Ectodermal cell (in vitro differentiated cells): ENCODE measurements around the gene FAM236A.
"Not testable (repeated sequence)": the region's sequence is repeated elsewhere in the genome, so short reads cannot be mapped to it uniquely, and the experiment has no call there.

Experiments used
- H3K27ac ChIP-seq: 2 replicates; pipeline ENCODE4 v1.7.0; 2013; ENCODE audit warnings: mild to moderate bottlenecking, low read depth, low read length; ENCODE audit not compliant: insufficient read depth, poor library complexity, severe bottlenecking
- H3K27me3 ChIP-seq: 2 replicates; pipeline ENCODE4 v1.7.0; 2013; ENCODE audit warnings: mild to moderate bottlenecking, low read length; ENCODE audit not compliant: insufficient read depth, control insufficient read depth, poor library complexity, severe bottlenecking
- H3K36me3 ChIP-seq: one replicate; pipeline ENCODE4 v1.7.0; 2013; ENCODE audit warnings: low read length; ENCODE audit not compliant: control insufficient read depth, insufficient read depth
- H3K4me1 ChIP-seq: one replicate; pipeline ENCODE4 v1.7.0; 2013; ENCODE audit warnings: low read length; ENCODE audit not compliant: control insufficient read depth, insufficient read depth
- H3K4me3 ChIP-seq: 2 replicates; pipeline ENCODE4 v1.7.0; 2013; ENCODE audit warnings: low read depth, low read length, control low read depth; ENCODE audit not compliant: insufficient read depth
- H3K9me3 ChIP-seq: 2 replicates; pipeline ENCODE4 v1.7.0; 2013; ENCODE audit warnings: mild to moderate bottlenecking, low read length, moderate library complexity; ENCODE audit not compliant: control insufficient read depth
- WGBS, 2 experiments: methylation state at CpG; one replicate each; pipeline ENCODE4 v1.1.7; 2013; ENCODE audit warnings: missing lambda C conversion rate in 2 of 2; 5-methylcytosine and 5-hydroxymethylcytosine counted together

FAM236A gene

GRCh38 chrX:72959971-72960370 lies 22.0 kb downstream of the FAM236A start:
- not testable (repeated sequence) for H3K27me3 ChIP-seq, H3K36me3 ChIP-seq, H3K4me1 ChIP-seq, H3K27ac ChIP-seq, H3K9me3 ChIP-seq, H3K4me3 ChIP-seq
- WGBS, 2 experiments: no CpG with 5 or more reads among the region's 9 CpGs

GRCh38 chrX:72971859-72972258 lies 33.9 kb downstream of the FAM236A start:
- H3K36me3 ChIP-seq, H3K4me1 ChIP-seq, H3K27me3 ChIP-seq, H3K4me3 ChIP-seq, H3K9me3 ChIP-seq, H3K27ac ChIP-seq: not testable (repeated sequence)
- no CpG with 5 or more reads among the region's 5 CpGs for WGBS, 2 experiments

DNA sequence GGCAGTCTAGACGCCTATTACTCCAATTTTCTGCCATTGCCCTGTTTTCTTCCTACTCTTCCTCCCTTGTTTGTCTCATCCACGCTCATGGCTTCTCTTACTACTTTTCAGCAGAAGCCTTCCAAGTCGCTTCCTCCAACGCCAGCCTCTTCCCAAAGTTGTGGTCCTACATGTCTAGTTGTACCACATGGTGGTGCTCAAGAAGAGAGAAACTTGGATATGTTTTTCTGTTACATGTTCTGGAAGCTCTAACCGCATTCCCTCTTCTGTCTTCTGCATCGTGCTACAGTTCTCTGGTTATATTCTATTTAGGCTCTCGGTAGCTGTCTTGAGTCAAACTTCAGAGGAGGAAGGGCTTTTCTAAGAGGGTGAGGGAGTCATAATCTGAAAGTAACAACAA lies 36.9 kb downstream of the FAM236A start:
- not testable (repeated sequence) for H3K36me3 ChIP-seq, H3K4me3 ChIP-seq, H3K4me1 ChIP-seq, H3K27me3 ChIP-seq, H3K27ac ChIP-seq, H3K9me3 ChIP-seq
- no CpG with 5 or more reads among the region's 7 CpGs for WGBS, 2 experiments

- H3K4me3 ChIP-seq: not testable (repeated sequence)
Measured at GRCh38 chrX:72980894-72981469, 43.0 kb downstream of the FAM236A start.

More at GRCh38 chrX:72980894-72981469, 43.0 kb downstream of the FAM236A start:
- not testable (repeated sequence) for H3K9me3 ChIP-seq, H3K27me3 ChIP-seq, H3K27ac ChIP-seq, H3K36me3 ChIP-seq, H3K4me1 ChIP-seq
- 69 to 74% methylated on average over 5 of the region's 5 CpGs for WGBS, 2 experiments
